HG03521 (cell line): ENCODE measurements around the gene SMAD9.
"Not testable (repeated sequence)": the region's sequence is repeated elsewhere in the genome, so short reads cannot be mapped to it uniquely, and the experiment has no call there.

ENCODE experiments used
- ATAC-seq: cut with Tn5 transposase; IDR thresholded peaks from one replicate; pipeline ENCODE4 v1.9.1; 2021; ENCODE audit warnings: mild to moderate bottlenecking, moderate library complexity; ENCODE audit not compliant: unreplicated experiment

SMAD9 gene

GRCh38 chr13:36912369-36912768, 7.7 kb downstream of the SMAD9 start:
- ATAC-seq: no peak

- no peak for ATAC-seq
Observed at GRCh38 chr13:36910545-36910944, 9.5 kb downstream of the SMAD9 start.

GRCh38 chr13:36907821-36908220, 12.2 kb downstream of the SMAD9 start:
- no peak for ATAC-seq

GRCh38 chr13:36907266-36907665, 12.8 kb downstream of the SMAD9 start:
- no peak for ATAC-seq

GRCh38 chr13:36905944-36906343, 14.1 kb downstream of the SMAD9 start:
- no peak for ATAC-seq

GRCh38 chr13:36903925-36904595, 16.0 kb downstream of the SMAD9 start:
- no peak for ATAC-seq

GRCh38 chr13:36897054-36897616, 22.9 kb downstream of the SMAD9 start:
- no peak for ATAC-seq

GRCh38 chr13:36891752-36892151, 28.3 kb downstream of the SMAD9 start:
- ATAC-seq: no peak

- no peak for ATAC-seq
Observed at GRCh38 chr13:36888645-36889044, 31.4 kb downstream of the SMAD9 start.

GRCh38 chr13:36887758-36888521, 32.1 kb downstream of the SMAD9 start:
- ATAC-seq: no peak

GRCh38 chr13:36885901-36886300, 34.1 kb downstream of the SMAD9 start:
- no peak for ATAC-seq

- ATAC-seq: no peak
Observed at GRCh38 chr13:36884235-36884634, 35.8 kb downstream of the SMAD9 start.

- ATAC-seq: no peak
Observed at GRCh38 chr13:36883824-36884223, 36.2 kb downstream of the SMAD9 start.

GRCh38 chr13:36883392-36883791, 36.6 kb downstream of the SMAD9 start:
- ATAC-seq: not testable (repeated sequence)

- no peak for ATAC-seq
Observed at GRCh38 chr13:36882829-36883390, 37.1 kb downstream of the SMAD9 start.

GRCh38 chr13:36880961-36881360, 39.1 kb downstream of the SMAD9 start:
- no peak for ATAC-seq

- no peak for ATAC-seq
Observed at GRCh38 chr13:36879218-36879938, 40.7 kb downstream of the SMAD9 start.

GRCh38 chr13:36875961-36876360, 44.1 kb downstream of the SMAD9 start:
- no peak for ATAC-seq

GRCh38 chr13:36875431-36875830, 44.6 kb downstream of the SMAD9 start:
- ATAC-seq: no peak

- ATAC-seq: no peak
Observed at GRCh38 chr13:36872621-36873020, 47.4 kb downstream of the SMAD9 start.

- ATAC-seq: no peak
Observed at GRCh38 chr13:36870050-36870692, 49.9 kb downstream of the SMAD9 start.
